HepG2 (cell line): ENCODE results near the gene AIFM1. TPM values are rescaled to one million over a fixed set of nuclear protein-coding genes. Genes with fewer than 3 reads are reported as not detected.
A peak's percentile ranks its signal among the peaks of the same experiment; 100 is the strongest.

Experiments used
- ATAC-seq: fragments of 200-7000 bp; cut with Tn5 transposase; 3 replicates; pipeline ENCODE4 v1.9.1; 2020; ENCODE audit warnings: mild to moderate bottlenecking, moderate library complexity
- BruUV-seq: library from RNA; stranded (reverse); fragments of 400-500 nt; replicated peaks from 2 replicates; lab custom pipeline; 2021; lab: Mats Ljungman, UMichigan
- CTCF ChIA-PET: fragments of 300-600 bp; formaldehyde crosslinking; extraction: SDS; loops from one replicate; lab custom pipeline; 2021; ENCODE audit warnings: low total read pairs, inconsistent platforms, low intra/inter-chr PET ratio; lab: Yijun Ruan, JAX
- POLR2A ChIA-PET: fragments of 350-600 bp; sonication (Branson Sonifier 250); formaldehyde crosslinking; loops from one replicate; lab custom pipeline; 2020; ENCODE audit warnings: antibody characterized with exemption, inconsistent platforms; lab: Yijun Ruan, JAX
- DNase-seq: peaks from one replicate; pipeline ENCODE4 v3.0.0-alpha.2; 2015; ENCODE audit warnings: low spot score
- FAIRE-seq: peaks from 3 replicates; lab custom pipeline; 2011; peaks lifted over from hg19 to GRCh38; lab: Jason Lieb, UNC
- H2AFZ ChIP-seq: one replicate; pipeline ENCODE4 v1.6.1; 2011; ENCODE audit warnings: low read length, inconsistent platforms
- H3K27ac ChIP-seq: fragments of 300-600 bp; 3 replicates; pipeline ENCODE4 v1.8.0; 2011; ENCODE audit warnings: mixed run types, mild to moderate bottlenecking, mixed read lengths, low read length, inconsistent platforms; ENCODE audit not compliant: insufficient read depth; ENCODE audit errors: extremely low read length
- H3K27me3 ChIP-seq, 2 experiments: fragments of 200-600 bp in 1 of 2; 2 replicates in 1 of 2; 3 replicates in 1 of 2; pipeline versions ENCODE4 v1.6.0 to v1.8.0; 2011; ENCODE audit warnings: low read length in 2 of 2, mild to moderate bottlenecking in 2 of 2, moderate library complexity in 2 of 2, inconsistent platforms in 1 of 2; ENCODE audit not compliant: insufficient read depth in 2 of 2, control insufficient read depth in 1 of 2
- H3K36me3 ChIP-seq, 2 experiments: fragments of 200-600 bp in 1 of 2; replicated peaks in 1 of 2; 2 replicates in 1 of 2; 3 replicates in 1 of 2; pipeline versions ENCODE4 v1.5.1 to v1.8.0; 2011; ENCODE audit warnings: low read length in 2 of 2, inconsistent platforms in 1 of 2; ENCODE audit not compliant: insufficient read depth in 2 of 2, control insufficient read depth in 1 of 2
- H3K4me1 ChIP-seq: 2 replicates; pipeline ENCODE4 v1.5.1; 2012; ENCODE audit warnings: low read length, inconsistent platforms; ENCODE audit not compliant: insufficient read depth
- H3K4me2 ChIP-seq: 2 replicates; pipeline ENCODE4 v1.6.0; 2011; ENCODE audit warnings: low read depth, low read length, inconsistent platforms
- H3K4me3 ChIP-seq, 3 experiments: fragments of 200-600 bp in 1 of 3; sonication (generic), shearing (Covaris generic) in 1 of 3; replicated peaks in 1 of 3; 2 replicates each; pipeline ENCODE4 v1.5.1; 2011 to 2016; ENCODE audit warnings: low read length in 3 of 3, inconsistent platforms in 2 of 3, low read depth in 2 of 3, mild to moderate bottlenecking in 2 of 3, control low read depth in 1 of 3, mixed read lengths in 1 of 3; ENCODE audit not compliant: insufficient read depth in 1 of 3
- H3K79me2 ChIP-seq: one replicate; pipeline ENCODE4 v1.6.1; 2011; ENCODE audit warnings: low read length, inconsistent platforms; ENCODE audit not compliant: insufficient read depth
- H3K9ac ChIP-seq: 2 replicates; pipeline ENCODE4 v1.6.0; 2011; ENCODE audit warnings: mild to moderate bottlenecking, low read depth, low read length, inconsistent platforms; ENCODE audit not compliant: insufficient read depth
- H3K9me3 ChIP-seq: 2 replicates; pipeline ENCODE4 v1.5.1; 2012; ENCODE audit warnings: mild to moderate bottlenecking, low read length
- H4K20me1 ChIP-seq: 2 replicates; pipeline ENCODE4 v1.6.0; 2011; ENCODE audit warnings: inconsistent platforms, mild to moderate bottlenecking, low read length, moderate library complexity; ENCODE audit not compliant: insufficient read depth
- ARNT2 ChIP-seq: sonication (generic); formaldehyde crosslinking; IDR thresholded peaks from 2 replicates; pipeline ENCODE4 v1.8.0; 2022; ENCODE audit warnings: mild to moderate bottlenecking, low read depth, missing genetic modification reagents, moderate library complexity
- CHCHD3 ChIP-seq: sonication (generic); formaldehyde crosslinking; IDR thresholded peaks from 2 replicates; pipeline ENCODE4 v1.8.0; 2022; ENCODE audit warnings: mild to moderate bottlenecking, missing genetic modification reagents, moderate library complexity
- HNRNPH1 ChIP-seq: fragments of 200-400 bp; formaldehyde crosslinking; optimal IDR thresholded peaks from 2 replicates; pipeline ENCODE3; 2017; ENCODE audit warnings: mild to moderate bottlenecking, low read depth, low read length
- PHF5A ChIP-seq: IDR thresholded peaks from one replicate; pipeline ENCODE4 v1.6.1; 2018; ENCODE audit warnings: low read depth, missing genetic modification reagents; ENCODE audit not compliant: unreplicated experiment
- TARDBP ChIP-seq: sonication (generic); formaldehyde crosslinking; IDR thresholded peaks from 2 replicates; pipeline ENCODE4 v1.8.0; 2022; ENCODE audit warnings: mild to moderate bottlenecking, missing genetic modification reagents
- ZNF263 ChIP-seq: sonication (generic); formaldehyde crosslinking; IDR thresholded peaks from 2 replicates; pipeline ENCODE4 v1.4.0; 2020; ENCODE audit warnings: missing genetic modification reagents
- ZNF329 ChIP-seq: sonication (generic); formaldehyde crosslinking; IDR thresholded peaks from 2 replicates; pipeline ENCODE4 v1.9.0; 2021; ENCODE audit warnings: low read depth, mild to moderate bottlenecking, missing genetic modification reagents
- ZNF687 ChIP-seq: sonication (generic); formaldehyde crosslinking; IDR thresholded peaks from 2 replicates; pipeline ENCODE4 v1.5.1; 2020; ENCODE audit warnings: mild to moderate bottlenecking, missing genetic modification reagents, moderate library complexity
- WGBS: methylation state at CpG from one replicate; pipeline ENCODE4 v1.1.6; 2017; ENCODE audit warnings: low lambda C conversion rate; 5-methylcytosine and 5-hydroxymethylcytosine counted together
- in situ Hi-C: cut with HindIII; loops from 2 replicates; pipeline ENCODE4 v1.10.0; 2017; ENCODE audit warnings: low pct_unique_long_range_greater_than_20kb; ENCODE audit not compliant: extremely low pct_ligation_motif_present
- intact Hi-C: fragments of 100-400 bp; cut with micrococcal nuclease; formaldehyde crosslinking; loops from one replicate; pipeline ENCODE4 v1.10.0; 2022; ENCODE audit not compliant: unreplicated experiment
- polyA plus RNA-seq, 8 experiments: library from polyadenylated mRNA; depleted of rRNA in 3 of 8; stranded (reverse) in 7 of 8; unstranded in 1 of 8; fragments of >200 nt; fragmentation: Illumina TruSeq in 4 of 8; extraction: Trizol in 4 of 8; gene quantifications; 2 replicates each; pipeline versions ENCODE4 v1.2.1 to v1.2.3, GENCODE V29; 2011 to 2016; ENCODE audit warnings: low read depth in 4 of 8, missing spikeins in 1 of 8, mixed read lengths in 1 of 8; ENCODE audit not compliant: insufficient read depth in 1 of 8
- total RNA-seq, 5 experiments: library from RNA; depleted of rRNA; stranded (reverse); fragments of >200 nt; fragmentation: Illumina TruSeq; extraction: Trizol; gene quantifications; 2 replicates each; pipeline ENCODE4 v1.2.3, GENCODE V29; 2016; ENCODE audit warnings: low read depth in 1 of 5

Gene AIFM1
- total and polyA plus RNA-seq, 2 of the 13 experiments (the other 11 are each of a cell fraction or from before 2014, with no cell fraction given) = 42.8 to 46.9 TPM

- no peak for DNase-seq
- intact Hi-C loops = no loop called here
- Histone ChIP-seq H3K9ac (no peak overlapping the region), H3K27ac (no peak overlapping the region), H3K36me3 (no peaks in the 10 kb centered on the region), H3K4me1 (peaks cover 10% of the 10 kb centered on the region), H2AFZ (no peak overlapping the region)
- no TSS peak for BruUV-seq
- no peak for TF ChIP-seq HNRNPH1
- TF ChIP-seq PHF5A (CRISPR knock-in tag) = no peak
- no peak for TF ChIP-seq CHCHD3
- TF ChIP-seq ZNF263 (CRISPR knock-in tag) = no peak
- no peak for TF ChIP-seq TARDBP
- TF ChIP-seq ZNF329 = no peak
- TF ChIP-seq ARNT2 (CRISPR knock-in tag) = no peak
- peak; percentile 24; the same call in 1 of the 2 replicates for TF ChIP-seq ZNF687 (CRISPR knock-in tag)
- TF ChIP-seq, all 625 proteins: peak for 1
- WGBS = 70% methylated on average over 2 of the region's 34 CpGs
- FAIRE-seq (no peak), ATAC-seq (peak; percentile 17; the same call in 2 of the 3 replicates)
- peak overlapping the region; percentile 76 for H3K4me2 ChIP-seq
- H3K4me3 ChIP-seq = peak overlapping the region; percentile 42 to 68 (median 61); a peak in 5 of 6 replicates
- ChIA-PET POLR2A (no interaction called here), CTCF (no interaction called here)
- H3K9me3 ChIP-seq = no peaks in the 10 kb centered on the region
- no peaks in the 10 kb centered on the region for H3K79me2 ChIP-seq
- no peaks in the 10 kb centered on the region for H4K20me1 ChIP-seq
- in situ Hi-C loops = no loop called here
- peaks cover 0 to 4% of the 10 kb centered on the region in 2 experiments; a peak in 2 of 5 replicates for H3K27me3 ChIP-seq
These were observed 6.6 kb upstream of the AIFM1 start for GRCh38 chrX:130172127-130172845.
